ENCODE measurements around the gene CCDC71.

Gene CCDC71

DNA sequence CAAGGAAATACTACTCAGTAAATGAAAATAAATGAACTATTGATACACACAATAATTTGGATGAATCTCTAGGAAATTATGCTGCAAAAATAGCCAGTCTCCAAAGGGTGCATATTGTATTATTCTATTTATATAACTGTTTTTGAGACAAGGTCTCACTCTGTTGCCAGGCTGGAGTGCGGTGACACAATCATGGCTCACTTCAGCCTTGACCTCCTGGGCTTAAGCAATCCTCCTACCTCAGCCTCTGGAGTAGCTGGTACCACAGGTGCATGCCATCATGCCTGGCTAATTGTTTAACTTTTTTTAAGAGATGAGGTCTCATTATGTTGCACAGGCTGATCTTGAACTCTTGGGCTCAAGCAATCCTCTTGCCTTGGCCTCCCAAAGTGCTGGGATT, 17.7 kb upstream of the CCDC71 start:
- H2BK12ac ChIP-seq (ENCODE audit: low read length) = no peak overlapping the region
- no peak for DNase-seq (ENCODE audit: low spot score)
- H3K14ac ChIP-seq (ENCODE audit: low read length) = no peak overlapping the region
- no peak overlapping the region for H4K8ac ChIP-seq (ENCODE audit: low read depth, low read length)
- no peak overlapping the region for H3K9ac ChIP-seq (ENCODE audit: low read depth, low read length, poor library complexity)
- H3K27ac ChIP-seq (replicated peaks; ENCODE audit: low read length) = no peak overlapping the region
- H3K9me3 ChIP-seq (replicated peaks in 1 of 2; ENCODE audit: control insufficient read depth in 2 of 2, insufficient read depth in 1 of 2, low read depth in 1 of 2, low read length in 2 of 2) = no peaks in the 10 kb centered on the region
- H3K79me1 ChIP-seq (ENCODE audit: low read depth, low read length) = no peaks in the 10 kb centered on the region
- H3K36me3 ChIP-seq (replicated peaks in 1 of 2; ENCODE audit: control insufficient read depth in 2 of 2, insufficient read depth in 2 of 2, low read length in 2 of 2) = no peaks in the 10 kb centered on the region
- H2BK15ac ChIP-seq (ENCODE audit: low read length) = no peak overlapping the region
- H3K4ac ChIP-seq (ENCODE audit: low read length) = no peak overlapping the region
- no peak overlapping the region for H2BK120ac ChIP-seq (ENCODE audit: low read depth, low read length)
- H3K4me1 ChIP-seq (ENCODE audit: control insufficient read depth in 2 of 2, insufficient read depth in 1 of 2, low read depth in 1 of 2, low read length in 2 of 2) = no peaks in the 10 kb centered on the region
- H2AFZ ChIP-seq (ENCODE audit: low read length) = no peak overlapping the region
- H3K18ac ChIP-seq (ENCODE audit: low read length) = no peak overlapping the region
- no peak overlapping the region for H3K4me3 ChIP-seq (ENCODE audit: low read length in 2 of 2)
- no peak overlapping the region for H3K23ac ChIP-seq (ENCODE audit: low read depth, low read length, poor library complexity)
- H3K4me2 ChIP-seq (ENCODE audit: insufficient read depth, low read length, poor library complexity, severe bottlenecking) = no peak overlapping the region
- no peak overlapping the region for H2AK5ac ChIP-seq (ENCODE audit: low read depth, low read length)
- H4K91ac ChIP-seq (ENCODE audit: low read depth, low read length, poor library complexity) = no peak overlapping the region
- WGBS, 2 donors (ENCODE audit: extremely low coverage in 2 of 2, insufficient read length in 2 of 2, insufficient replicate concordance in 1 of 2) = no CpG with 5 or more reads among the region's 1 CpG
- no peaks in the 10 kb centered on the region for H3K27me3 ChIP-seq (ENCODE audit: control insufficient read depth in 3 of 3, insufficient read depth in 3 of 3, low read depth in 1 of 3, low read length in 3 of 3)
- no peak overlapping the region for H2BK5ac ChIP-seq (ENCODE audit: low read length)

- no peak overlapping the region for H4K8ac ChIP-seq (ENCODE audit: low read depth, low read length)
- no peaks in the 10 kb centered on the region for H3K27me3 ChIP-seq (ENCODE audit: control insufficient read depth in 3 of 3, insufficient read depth in 3 of 3, low read depth in 1 of 3, low read length in 3 of 3)
- H2BK15ac ChIP-seq (ENCODE audit: low read length) = no peak overlapping the region
- no peak overlapping the region for H3K4me2 ChIP-seq (ENCODE audit: insufficient read depth, low read length, poor library complexity, severe bottlenecking)
- no peak overlapping the region for H2BK120ac ChIP-seq (ENCODE audit: low read depth, low read length)
- H2BK12ac ChIP-seq (ENCODE audit: low read length) = no peak overlapping the region
- DNase-seq (ENCODE audit: low spot score) = no peak
- no peaks in the 10 kb centered on the region for H3K79me1 ChIP-seq (ENCODE audit: low read depth, low read length)
- no peak overlapping the region for H2AFZ ChIP-seq (ENCODE audit: low read length)
- H3K4me1 ChIP-seq (ENCODE audit: control insufficient read depth in 2 of 2, insufficient read depth in 1 of 2, low read depth in 1 of 2, low read length in 2 of 2) = no peaks in the 10 kb centered on the region
- no peak overlapping the region for H3K23ac ChIP-seq (ENCODE audit: low read depth, low read length, poor library complexity)
- no peak overlapping the region for H3K14ac ChIP-seq (ENCODE audit: low read length)
- H3K9ac ChIP-seq (ENCODE audit: low read depth, low read length, poor library complexity) = no peak overlapping the region
- no peak overlapping the region for H4K91ac ChIP-seq (ENCODE audit: low read depth, low read length, poor library complexity)
- H3K36me3 ChIP-seq (replicated peaks in 1 of 2; ENCODE audit: control insufficient read depth in 2 of 2, insufficient read depth in 2 of 2, low read length in 2 of 2) = no peaks in the 10 kb centered on the region
- H3K4me3 ChIP-seq (ENCODE audit: low read length in 2 of 2) = no peak overlapping the region
- peak overlapping the region; percentile 75 for H2AK5ac ChIP-seq (ENCODE audit: low read depth, low read length)
- H3K18ac ChIP-seq (ENCODE audit: low read length) = no peak overlapping the region
- H3K4ac ChIP-seq (ENCODE audit: low read length) = no peak overlapping the region
- H3K27ac ChIP-seq (replicated peaks; ENCODE audit: low read length) = no peak overlapping the region
- no peaks in the 10 kb centered on the region for H3K9me3 ChIP-seq (replicated peaks in 1 of 2; ENCODE audit: control insufficient read depth in 2 of 2, insufficient read depth in 1 of 2, low read depth in 1 of 2, low read length in 2 of 2)
- no CpG with 5 or more reads among the region's 24 CpGs for WGBS, 2 donors (ENCODE audit: extremely low coverage in 2 of 2, insufficient read length in 2 of 2, insufficient replicate concordance in 1 of 2)
- no peak overlapping the region for H2BK5ac ChIP-seq (ENCODE audit: low read length)
Measured at GRCh38 chr3:49182682-49183081, 16.6 kb upstream of the CCDC71 start.

- no peak overlapping the region for H3K14ac ChIP-seq (ENCODE audit: low read length)
- no peak for DNase-seq (ENCODE audit: low spot score)
- H3K23ac ChIP-seq (ENCODE audit: low read depth, low read length, poor library complexity) = no peak overlapping the region
- H3K9me3 ChIP-seq (replicated peaks in 1 of 2; ENCODE audit: control insufficient read depth in 2 of 2, insufficient read depth in 1 of 2, low read depth in 1 of 2, low read length in 2 of 2) = no peaks in the 10 kb centered on the region
- no peak overlapping the region for H3K27ac ChIP-seq (replicated peaks; ENCODE audit: low read length)
- no peak overlapping the region for H4K91ac ChIP-seq (ENCODE audit: low read depth, low read length, poor library complexity)
- H2BK120ac ChIP-seq (ENCODE audit: low read depth, low read length) = no peak overlapping the region
- no peak overlapping the region for H4K8ac ChIP-seq (ENCODE audit: low read depth, low read length)
- no peaks in the 10 kb centered on the region for H3K79me1 ChIP-seq (ENCODE audit: low read depth, low read length)
- H2BK12ac ChIP-seq (ENCODE audit: low read length) = no peak overlapping the region
- no peak overlapping the region for H2AK5ac ChIP-seq (ENCODE audit: low read depth, low read length)
- H3K9ac ChIP-seq (ENCODE audit: low read depth, low read length, poor library complexity) = no peak overlapping the region
- H3K4me2 ChIP-seq (ENCODE audit: insufficient read depth, low read length, poor library complexity, severe bottlenecking) = no peak overlapping the region
- WGBS, 2 donors (ENCODE audit: extremely low coverage in 2 of 2, insufficient read length in 2 of 2, insufficient replicate concordance in 1 of 2) = no CpG with 5 or more reads among the region's 6 CpGs
- H3K4me3 ChIP-seq (ENCODE audit: low read length in 2 of 2) = no peak overlapping the region
- H2BK15ac ChIP-seq (ENCODE audit: low read length) = no peak overlapping the region
- no peaks in the 10 kb centered on the region for H3K4me1 ChIP-seq (ENCODE audit: control insufficient read depth in 2 of 2, insufficient read depth in 1 of 2, low read depth in 1 of 2, low read length in 2 of 2)
- H2BK5ac ChIP-seq (ENCODE audit: low read length) = no peak overlapping the region
- H3K18ac ChIP-seq (ENCODE audit: low read length) = no peak overlapping the region
- H3K4ac ChIP-seq (ENCODE audit: low read length) = no peak overlapping the region
- no peak overlapping the region for H2AFZ ChIP-seq (ENCODE audit: low read length)
- H3K27me3 ChIP-seq (ENCODE audit: control insufficient read depth in 3 of 3, insufficient read depth in 3 of 3, low read depth in 1 of 3, low read length in 3 of 3) = no peaks in the 10 kb centered on the region
- peaks cover 3 to 9% of the 10 kb centered on the region in 2 donors for H3K36me3 ChIP-seq (replicated peaks in 1 of 2; ENCODE audit: control insufficient read depth in 2 of 2, insufficient read depth in 2 of 2, low read length in 2 of 2)
Measured at GRCh38 chr3:49181351-49181750, 15.2 kb upstream of the CCDC71 start.

DNA sequence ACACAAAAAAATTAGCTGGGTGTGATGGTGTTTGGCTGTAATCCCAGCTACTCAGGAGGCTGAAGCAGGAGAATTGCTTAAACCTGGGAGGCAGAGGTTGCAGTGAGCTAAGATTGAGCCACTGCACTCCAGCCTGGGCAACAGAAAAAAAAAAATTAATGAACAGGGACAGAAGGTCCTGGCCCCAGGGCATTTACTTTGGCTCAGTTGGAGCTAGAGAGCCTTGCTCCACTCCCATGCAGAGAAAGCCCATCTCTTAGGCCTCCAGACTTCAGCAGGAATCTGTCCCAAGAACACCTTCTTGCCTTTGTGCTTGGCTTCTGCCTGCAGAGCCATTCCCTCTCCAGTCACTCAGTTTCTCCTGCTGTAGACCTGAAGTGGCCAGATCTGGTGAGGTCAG, 14.0 kb upstream of the CCDC71 start:
- H3K27ac ChIP-seq (replicated peaks; ENCODE audit: low read length) = no peak overlapping the region
- H3K23ac ChIP-seq (ENCODE audit: low read depth, low read length, poor library complexity) = no peak overlapping the region
- no peak overlapping the region for H3K4me2 ChIP-seq (ENCODE audit: insufficient read depth, low read length, poor library complexity, severe bottlenecking)
- H2AK5ac ChIP-seq (ENCODE audit: low read depth, low read length) = no peak overlapping the region
- no peak overlapping the region for H3K18ac ChIP-seq (ENCODE audit: low read length)
- H3K79me1 ChIP-seq (ENCODE audit: low read depth, low read length) = peaks cover 5% of the 10 kb centered on the region
- H2BK12ac ChIP-seq (ENCODE audit: low read length) = no peak overlapping the region
- no peak overlapping the region for H4K91ac ChIP-seq (ENCODE audit: low read depth, low read length, poor library complexity)
- DNase-seq (ENCODE audit: low spot score) = no peak
- H3K36me3 ChIP-seq (replicated peaks in 1 of 2; ENCODE audit: control insufficient read depth in 2 of 2, insufficient read depth in 2 of 2, low read length in 2 of 2) = peaks cover 15 to 22% of the 10 kb centered on the region in 2 donors
- no peak overlapping the region for H3K4me3 ChIP-seq (ENCODE audit: low read length in 2 of 2)
- H3K14ac ChIP-seq (ENCODE audit: low read length) = no peak overlapping the region
- no peak overlapping the region for H2AFZ ChIP-seq (ENCODE audit: low read length)
- no peaks in the 10 kb centered on the region for H3K27me3 ChIP-seq (ENCODE audit: control insufficient read depth in 3 of 3, insufficient read depth in 3 of 3, low read depth in 1 of 3, low read length in 3 of 3)
- H3K4ac ChIP-seq (ENCODE audit: low read length) = no peak overlapping the region
- H3K9me3 ChIP-seq (replicated peaks in 1 of 2; ENCODE audit: control insufficient read depth in 2 of 2, insufficient read depth in 1 of 2, low read depth in 1 of 2, low read length in 2 of 2) = no peaks in the 10 kb centered on the region
- no peak overlapping the region for H2BK120ac ChIP-seq (ENCODE audit: low read depth, low read length)
- H2BK5ac ChIP-seq (ENCODE audit: low read length) = no peak overlapping the region
- H3K4me1 ChIP-seq (ENCODE audit: control insufficient read depth in 2 of 2, insufficient read depth in 1 of 2, low read depth in 1 of 2, low read length in 2 of 2) = peaks cover 0 to under 1% of the 10 kb centered on the region in 2 donors
- H3K9ac ChIP-seq (ENCODE audit: low read depth, low read length, poor library complexity) = no peak overlapping the region
- H2BK15ac ChIP-seq (ENCODE audit: low read length) = no peak overlapping the region
- no peak overlapping the region for H4K8ac ChIP-seq (ENCODE audit: low read depth, low read length)

Measured in neuronal stem cell (in vitro differentiated cells).